Thymus (tissue), 11 donors: Measurements from ENCODE around the gene CNOT11. TPM values are rescaled to one million over a fixed set of nuclear protein-coding genes. Genes with fewer than 3 reads are reported as not detected.

Source experiments
- DNase-seq, 9 donors: peaks; one replicate each; pipeline ENCODE4 v3.0.0-alpha.2; 2013; ENCODE audit warnings: low spot score in 9 of 9, low read depth in 6 of 9, missing footprints in 1 of 9
- H3K27ac ChIP-seq, 2 donors: one replicate each; pipeline ENCODE4 v1.5.1; 2013; ENCODE audit warnings: control low read depth in 1 of 2, low read depth in 1 of 2, low read length in 1 of 2, mild to moderate bottlenecking in 1 of 2, moderate library complexity in 1 of 2
- H3K27me3 ChIP-seq, 2 donors: one replicate each; pipeline ENCODE4 v1.5.1; 2013; ENCODE audit warnings: low read length in 1 of 2; ENCODE audit not compliant: control insufficient read depth in 2 of 2, insufficient read depth in 1 of 2
- H3K36me3 ChIP-seq, 2 donors: one replicate each; pipeline ENCODE4 v1.5.1; 2013; ENCODE audit warnings: low read length in 1 of 2, mild to moderate bottlenecking in 1 of 2, moderate library complexity in 1 of 2; ENCODE audit not compliant: control insufficient read depth in 2 of 2, insufficient read depth in 2 of 2
- H3K4me1 ChIP-seq, 2 donors: one replicate each; pipeline ENCODE4 v1.5.1; 2013; ENCODE audit warnings: low read length in 2 of 2; ENCODE audit not compliant: control insufficient read depth in 2 of 2, insufficient read depth in 2 of 2
- H3K4me3 ChIP-seq, 2 donors: one replicate each; pipeline ENCODE4 v1.5.1; 2013; ENCODE audit warnings: low read length in 2 of 2, control low read depth in 1 of 2, mild to moderate bottlenecking in 1 of 2
- H3K9me3 ChIP-seq, 2 donors: one replicate each; pipeline ENCODE4 v1.5.1; 2013; ENCODE audit warnings: low read length in 1 of 2, mild to moderate bottlenecking in 1 of 2; ENCODE audit not compliant: control insufficient read depth in 2 of 2, insufficient read depth in 1 of 2
- WGBS: extraction: QIAGEN DNeasy Blood & Tissue Kit; methylation state at CpG from one replicate; pipeline ENCODE4 v1.1.7; 2013; 5-methylcytosine and 5-hydroxymethylcytosine counted together
- polyA plus RNA-seq: library from polyadenylated mRNA; stranded (reverse); fragments of 200-250 nt; gene quantifications from one replicate; pipeline ENCODE4 v1.2.3, GENCODE V29; 2013
- total RNA-seq: library from RNA; stranded (reverse); fragments of 120-200 nt; gene quantifications from one replicate; pipeline ENCODE4 v1.2.4, GENCODE V29; 2013
- donor health status: healthy.

Gene CNOT11
- total and polyA plus RNA-seq, 2 donors, result 34.0 to 49.4 TPM

GRCh38 chr2:101281482-101281881, 28.8 kb downstream of the CNOT11 start:
- Histone ChIP-seq H3K27me3 (no peaks in the 10 kb centered on the region), H3K4me3 (no peak overlapping the region), H3K27ac (no peak overlapping the region), H3K36me3 (peaks cover 56 to 82% of the 10 kb centered on the region in 2 donors), H3K4me1 (no peaks in the 10 kb centered on the region), H3K9me3 (no peaks in the 10 kb centered on the region)
- no peak for DNase-seq
- WGBS, result 98% methylated on average over 4 of the region's 4 CpGs

GRCh38 chr2:101282980-101283379, 30.3 kb downstream of the CNOT11 start:
- Histone ChIP-seq H3K4me3 (no peak overlapping the region), H3K27me3 (no peaks in the 10 kb centered on the region), H3K4me1 (no peaks in the 10 kb centered on the region), H3K27ac (no peak overlapping the region), H3K36me3 (peaks cover 60 to 84% of the 10 kb centered on the region in 2 donors), H3K9me3 (no peaks in the 10 kb centered on the region)
- no peak for DNase-seq
- 97% methylated on average over 3 of the region's 3 CpGs for WGBS

GRCh38 chr2:101286684-101287083, 34.0 kb downstream of the CNOT11 start:
- no peaks in the 10 kb centered on the region for H3K9me3 ChIP-seq
- no peak for DNase-seq
- 99% methylated on average over 6 of the region's 6 CpGs for WGBS
- H3K27ac ChIP-seq, result no peak overlapping the region
- H3K27me3 ChIP-seq, result no peaks in the 10 kb centered on the region
- peaks cover 51 to 73% of the 10 kb centered on the region in 2 donors for H3K36me3 ChIP-seq
- no peaks in the 10 kb centered on the region for H3K4me1 ChIP-seq
- no peak overlapping the region for H3K4me3 ChIP-seq

GRCh38 chr2:101287303-101287702, 34.6 kb downstream of the CNOT11 start:
- Histone ChIP-seq H3K36me3 (peaks cover 47 to 73% of the 10 kb centered on the region in 2 donors), H3K4me3 (no peak overlapping the region), H3K27me3 (no peaks in the 10 kb centered on the region), H3K4me1 (no peaks in the 10 kb centered on the region), H3K27ac (no peak overlapping the region), H3K9me3 (no peaks in the 10 kb centered on the region)
- no peak for DNase-seq
- over 99% methylated on average over 2 of the region's 2 CpGs for WGBS

- Histone ChIP-seq H3K4me1 (no peaks in the 10 kb centered on the region), H3K9me3 (no peaks in the 10 kb centered on the region), H3K27me3 (no peaks in the 10 kb centered on the region), H3K27ac (no peak overlapping the region), H3K4me3 (no peak overlapping the region), H3K36me3 (peaks cover 29 to 66% of the 10 kb centered on the region in 2 donors)
- no peak for DNase-seq
Observed at GRCh38 chr2:101290711-101291110, 38.0 kb downstream of the CNOT11 start.

GRCh38 chr2:101291973-101292372, 39.3 kb downstream of the CNOT11 start:
- H3K27me3 ChIP-seq, result no peaks in the 10 kb centered on the region
- 97% methylated on average over 3 of the region's 3 CpGs for WGBS
- DNase-seq, result no peak
- H3K27ac ChIP-seq, result no peak overlapping the region
- peaks cover 25 to 54% of the 10 kb centered on the region in 2 donors for H3K36me3 ChIP-seq
- no peak overlapping the region for H3K4me3 ChIP-seq
- H3K9me3 ChIP-seq, result no peaks in the 10 kb centered on the region
- H3K4me1 ChIP-seq, result no peaks in the 10 kb centered on the region

- H3K27ac ChIP-seq, result no peak overlapping the region
- WGBS, result 96% methylated on average over 2 of the region's 2 CpGs
- no peak for DNase-seq
- no peak overlapping the region for H3K4me3 ChIP-seq
- H3K9me3 ChIP-seq, result no peaks in the 10 kb centered on the region
- no peaks in the 10 kb centered on the region for H3K27me3 ChIP-seq
- H3K4me1 ChIP-seq, result no peaks in the 10 kb centered on the region
- H3K36me3 ChIP-seq, result peaks cover 15 to 40% of the 10 kb centered on the region in 2 donors
Observed at GRCh38 chr2:101293544-101293943, 40.9 kb downstream of the CNOT11 start.

GRCh38 chr2:101294861-101295260, 42.2 kb downstream of the CNOT11 start:
- no peaks in the 10 kb centered on the region for H3K9me3 ChIP-seq
- peaks cover 3% of the 10 kb centered on the region in 2 donors for H3K4me1 ChIP-seq
- H3K27ac ChIP-seq, result no peak overlapping the region
- no peak for DNase-seq
- H3K36me3 ChIP-seq, result peaks cover 16 to 43% of the 10 kb centered on the region in 2 donors
- no peak overlapping the region for H3K4me3 ChIP-seq
- no peaks in the 10 kb centered on the region for H3K27me3 ChIP-seq
- 98% methylated on average over 6 of the region's 6 CpGs for WGBS

- DNase-seq, result no peak
- H3K4me3 ChIP-seq, result no peak overlapping the region
- no peak overlapping the region for H3K27ac ChIP-seq
- WGBS, result 95% methylated on average over 2 of the region's 2 CpGs
- no peaks in the 10 kb centered on the region for H3K9me3 ChIP-seq
- peaks cover 14 to 46% of the 10 kb centered on the region in 2 donors for H3K36me3 ChIP-seq
- H3K4me1 ChIP-seq, result peaks cover 6 to 8% of the 10 kb centered on the region in 2 donors
- no peaks in the 10 kb centered on the region for H3K27me3 ChIP-seq
Observed at GRCh38 chr2:101295895-101296294, 43.2 kb downstream of the CNOT11 start.

GRCh38 chr2:101296371-101296770, 43.7 kb downstream of the CNOT11 start:
- Histone ChIP-seq H3K27me3 (no peaks in the 10 kb centered on the region), H3K9me3 (no peaks in the 10 kb centered on the region), H3K27ac (no peak overlapping the region), H3K36me3 (peaks cover 14 to 45% of the 10 kb centered on the region in 2 donors), H3K4me3 (no peak overlapping the region), H3K4me1 (peaks cover 6 to 8% of the 10 kb centered on the region in 2 donors)
- DNase-seq, result no peak
- WGBS, result 99% methylated on average over 5 of the region's 5 CpGs
